ENCODE results near the gene SLC22A23.

SLC22A23 gene

GRCh38 chr6:3280866-3281465, 175.9 kb downstream of the SLC22A23 start:
- no peak for DNase-seq

- no peak for DNase-seq
Observed at GRCh38 chr6:3280091-3280490, 176.8 kb downstream of the SLC22A23 start.

GRCh38 chr6:3278691-3279090, 178.2 kb downstream of the SLC22A23 start:
- no peak for DNase-seq

- no peak for DNase-seq
Observed at GRCh38 chr6:3277851-3278416, 178.9 kb downstream of the SLC22A23 start.

GRCh38 chr6:3277251-3277650, 179.6 kb downstream of the SLC22A23 start:
- DNase-seq, result no peak

GRCh38 chr6:3276174-3277167, 180.4 kb downstream of the SLC22A23 start:
- DNase-seq, result no peak

- DNase-seq, result no peak
Observed at GRCh38 chr6:3273707-3274521, 182.9 kb downstream of the SLC22A23 start.

- DNase-seq, result no peak
Observed at GRCh38 chr6:3272911-3273547, 183.8 kb downstream of the SLC22A23 start.

GRCh38 chr6:3271756-3272155, 185.1 kb downstream of the SLC22A23 start:
- DNase-seq, result no peak

- DNase-seq, result no peak
Observed at GRCh38 chr6:3270258-3270657, 186.6 kb downstream of the SLC22A23 start.

- DNase-seq, result no peak
Observed at GRCh38 chr6:3269281-3269975, 187.4 kb downstream of the SLC22A23 start.

- no peak for DNase-seq
Observed at GRCh38 chr6:3268680-3269079, 188.2 kb downstream of the SLC22A23 start.

GRCh38 chr6:3267162-3267561, 189.7 kb downstream of the SLC22A23 start:
- no peak for DNase-seq

- no peak for DNase-seq
Observed at GRCh38 chr6:3266170-3266569, 190.7 kb downstream of the SLC22A23 start.

- DNase-seq, result peak; percentile 62
Observed at GRCh38 chr6:3265671-3266070, 191.2 kb downstream of the SLC22A23 start.

GRCh38 chr6:3264356-3264755, 192.5 kb downstream of the SLC22A23 start:
- no peak for DNase-seq

GRCh38 chr6:3263096-3263495, 193.8 kb downstream of the SLC22A23 start:
- no peak for DNase-seq

GRCh38 chr6:3261921-3262320, 194.9 kb downstream of the SLC22A23 start:
- no peak for DNase-seq

GRCh38 chr6:3261518-3261820, 195.4 kb downstream of the SLC22A23 start:
- DNase-seq, result no peak

GRCh38 chr6:3260772-3261517, 195.9 kb downstream of the SLC22A23 start:
- DNase-seq, result no peak

GRCh38 chr6:3260296-3260695, 196.6 kb downstream of the SLC22A23 start:
- DNase-seq, result no peak

All from NCI-H2171 (cell line).